Adrenal gland (tissue), 12 donors: ENCODE measurements around the gene BMP2K. TPM values are rescaled to one million over a fixed set of nuclear protein-coding genes. Genes with fewer than 3 reads are reported as not detected.
"Not testable (repeated sequence)": the region's sequence is repeated elsewhere in the genome, so short reads cannot be mapped to it uniquely, and the experiment has no call there.

Source experiments
- DNase-seq, 7 donors: peaks; one replicate each; pipeline ENCODE4 v3.0.0-alpha.2; 2019 to 2020
- H3K27ac ChIP-seq, 5 donors: fragments of 200-600 bp; sonication (generic) in 4 of 5; 1 replicate in 3 of 5; 2 replicates in 2 of 5; pipeline versions ENCODE4 v1.5.1 to v1.8.0; 2016 to 2020; ENCODE audit warnings: mild to moderate bottlenecking in 1 of 5
- H3K27me3 ChIP-seq: fragments of 200-600 bp; 2 replicates; pipeline ENCODE4 v1.8.0; 2021
- H3K36me3 ChIP-seq, 2 donors: fragments of 200-600 bp; replicated peaks in 1 of 2; 1 replicate in 1 of 2; 2 replicates in 1 of 2; pipeline versions ENCODE4 v1.5.1 to v1.8.0; 2018 to 2022
- H3K4me1 ChIP-seq, 2 donors: fragments of 200-600 bp; replicated peaks in 1 of 2; 1 replicate in 1 of 2; 2 replicates in 1 of 2; pipeline versions ENCODE4 v1.5.1 to v1.8.0; 2018 to 2021
- H3K4me3 ChIP-seq, 4 donors: fragments of 200-600 bp; sonication (generic) in 3 of 4; one replicate each; pipeline ENCODE4 v1.5.1; 2016 to 2018
- H3K9me3 ChIP-seq, 3 donors: fragments of 200-600 bp; sonication (generic) in 1 of 3; replicated peaks in 1 of 3; 1 replicate in 2 of 3; 2 replicates in 1 of 3; pipeline versions ENCODE4 v1.5.1 to v1.8.0; 2016 to 2021
- CTCF ChIP-seq, 6 experiments: fragments of 450-650 bp in 4 of 6; fragments of 200-600 bp in 2 of 6; sonication (generic) in 1 of 6; IDR thresholded peaks; 1 replicate in 5 of 6; 2 replicates in 1 of 6; pipeline versions ENCODE4 v1.5.1 to v1.8.0; 2016 to 2021; ENCODE audit warnings: antibody characterized with exemption in 6 of 6, mild to moderate bottlenecking in 2 of 6, moderate library complexity in 1 of 6
- POLR2A ChIP-seq, 2 donors: fragments of 450-650 bp; IDR thresholded peaks; one replicate each; pipeline ENCODE4 v1.6.1; 2017; ENCODE audit warnings: antibody characterized with exemption in 2 of 2, mild to moderate bottlenecking in 2 of 2, moderate library complexity in 1 of 2
- WGBS, 4 donors: extraction: QIAGEN DNeasy Blood & Tissue Kit in 2 of 4; methylation state at CpG; one replicate each; pipeline versions ENCODE4 v1.1.5 to v1.1.7; 2013 to 2017; 5-methylcytosine and 5-hydroxymethylcytosine counted together
- intact Hi-C, 2 donors: fragments of 100-400 bp; cut with DNase I; formaldehyde crosslinking; loops; one replicate each; pipeline versions ENCODE4 v1.14.1 to v1.15.0; 2022 to 2023
- polyA plus RNA-seq, 3 donors: library from polyadenylated mRNA; stranded (reverse); fragments of 200-250 nt in 2 of 3; fragments of 350-450 nt in 1 of 3; fragmentation: Illumina TruSeq in 1 of 3; extraction: RNeasy Lipid Tissue Mini Kit (QIAGEN cat#74804) in 1 of 3; gene quantifications; one replicate each; pipeline ENCODE4 v1.2.3, GENCODE V29; 2013 to 2014
- total RNA-seq, 9 donors: library from RNA; depleted of rRNA in 4 of 9; stranded (reverse); fragments of >200 nt in 4 of 9; fragments of 120-200 nt in 1 of 9; fragmentation: NEBNext Ultra II Directional in 1 of 9; extraction: Animal tissue kit (Norgen Biotek cat#: 25700) in 1 of 9; gene quantifications; one replicate each; pipeline versions ENCODE4 v1.1.0 to v1.2.4, GENCODE V29; 2013 to 2023
- donor health status: healthy with polysubstance abuse.
- donor health status: Bipolar disorder and iron deficiency.
- donor health status: DM: yes; HTN: yes; CAD: no.
- donor health status: DM: no; HTN: no; CAD: no.
- donor health status: DM: no; HTN: no; CAD: no.
- donor health status: DM: yes; HTN: yes; CAD: no.

BMP2K gene
- total and polyA plus RNA-seq, 12 donors = 8.7 to 73.2 (median 35.8) TPM

DNA sequence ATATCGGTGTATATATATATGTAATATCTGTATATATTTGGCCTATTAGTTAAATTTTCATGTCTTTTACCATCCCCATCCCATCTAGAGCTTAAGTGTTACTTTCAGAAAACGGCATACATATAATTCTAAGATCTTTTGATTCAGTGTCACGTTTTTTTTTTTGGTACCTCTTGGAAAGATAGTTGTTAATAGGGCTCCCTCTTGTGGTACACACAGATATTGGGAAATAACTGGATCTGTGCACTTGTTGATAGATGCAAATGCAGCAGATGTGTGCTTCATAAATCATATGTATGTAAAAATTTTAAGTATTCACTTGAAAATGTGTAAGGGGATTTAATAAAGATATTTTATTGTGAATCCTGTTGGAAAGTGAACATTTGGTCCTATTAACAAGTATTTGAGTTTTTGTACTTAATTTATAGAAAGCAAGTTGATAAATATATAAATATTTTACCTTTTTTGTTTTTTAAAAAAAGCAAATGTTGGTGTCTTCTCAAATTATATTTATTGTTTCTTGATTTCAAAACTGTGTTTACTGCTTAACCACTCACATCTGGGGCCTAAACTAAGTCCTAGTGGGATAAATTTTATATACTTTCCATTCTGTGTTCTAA is 88.4 kb downstream of the BMP2K start:
- DNase-seq = peak in 3 of 7 donors; percentile 15 to 35 (median 23)
- WGBS, 4 donors = 32 to 33% (median 32%) methylated on average over 3 of the region's 3 CpGs
- Histone ChIP-seq H3K27ac (no peak overlapping the region), H3K4me3 (no peak overlapping the region), H3K27me3 (no peaks in the 10 kb centered on the region), H3K9me3 (no peaks in the 10 kb centered on the region), H3K4me1 (no peaks in the 10 kb centered on the region), H3K36me3 (peaks cover 0 to 21% of the 10 kb centered on the region in 2 donors)
- intact Hi-C loops = loop anchor here (2.0 to 10.0 kb wide), 3 partner anchors 220 to 254 kb away; no protein-coding TSS in a partner anchor
- peak; percentile 54 to 91 (median 80) for TF ChIP-seq CTCF (IDR thresholded peaks at IDR 0.05)
- TF ChIP-seq POLR2A (IDR thresholded peaks at IDR 0.05) = no peak

DNA sequence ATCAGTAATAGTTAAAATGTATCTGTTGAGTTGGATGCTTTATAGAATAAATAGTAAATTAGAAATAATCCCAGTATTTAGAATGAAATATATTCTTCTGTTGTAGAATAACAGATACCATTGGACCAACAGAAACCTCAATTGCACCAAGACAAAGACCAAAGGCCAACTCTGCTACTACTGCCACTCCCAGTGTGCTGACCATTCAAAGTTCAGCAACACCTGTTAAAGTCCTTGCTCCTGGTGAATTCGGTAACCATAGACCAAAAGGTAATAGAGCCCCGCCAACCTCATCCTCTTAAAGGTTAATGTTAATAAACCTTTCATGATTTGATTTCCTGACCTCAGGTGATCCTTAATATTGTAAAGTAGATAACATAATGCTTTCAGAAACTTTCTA is 89.3 kb downstream of the BMP2K start:
- peaks cover 0 to 21% of the 10 kb centered on the region in 2 donors for H3K36me3 ChIP-seq
- H3K4me1 ChIP-seq = no peaks in the 10 kb centered on the region
- no peak for TF ChIP-seq CTCF (IDR thresholded peaks at IDR 0.05)
- no peak for TF ChIP-seq POLR2A (IDR thresholded peaks at IDR 0.05)
- no peaks in the 10 kb centered on the region for H3K27me3 ChIP-seq
- no peaks in the 10 kb centered on the region for H3K9me3 ChIP-seq
- WGBS, 4 donors = 84 to 97% (median 91%) methylated on average over 2 of the region's 2 CpGs
- H3K27ac ChIP-seq = no peak overlapping the region
- H3K4me3 ChIP-seq = no peak overlapping the region
- intact Hi-C loops = loop anchor here (2.0 to 10.0 kb wide), 3 partner anchors 221 to 255 kb away; no protein-coding TSS in a partner anchor
- DNase-seq = no peak

- H3K4me3 ChIP-seq, DNase-seq, H3K9me3 ChIP-seq, H3K27ac ChIP-seq, H3K4me1 ChIP-seq, H3K27me3 ChIP-seq: not testable (repeated sequence)
- peaks cover 0 to 27% of the 10 kb centered on the region in 2 donors for H3K36me3 ChIP-seq
- intact Hi-C loops = loop anchor here (10.0 kb wide), 2 partner anchors 224 to 254 kb away; no protein-coding TSS in a partner anchor
- 86 to 99% (median 94%) methylated on average over 4 to 5 of the region's 5 CpGs for WGBS, 4 donors
Measured at GRCh38 chr4:78868712-78869111, 92.6 kb downstream of the BMP2K start.

DNA sequence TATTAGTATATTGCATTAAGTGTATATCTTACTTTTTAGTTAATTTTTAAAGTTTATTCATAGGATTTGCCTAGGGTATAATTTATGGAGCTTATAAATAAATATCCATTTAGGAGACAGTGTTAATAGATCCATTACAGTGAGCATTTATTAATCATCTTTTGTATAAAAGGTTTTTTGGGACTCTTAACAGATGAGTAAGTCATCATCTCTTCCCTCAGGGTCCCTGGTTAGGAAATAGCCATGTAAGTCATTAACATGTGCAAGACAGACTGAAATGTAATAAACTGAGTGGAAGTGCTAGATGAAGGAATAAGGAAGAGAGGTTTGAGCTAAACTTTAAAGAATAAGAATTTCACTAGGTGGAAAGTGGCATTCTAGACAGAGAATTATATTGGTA is 93.9 kb downstream of the BMP2K start:
- Histone ChIP-seq H3K27ac (no peak overlapping the region), H3K4me1 (no peaks in the 10 kb centered on the region), H3K27me3 (no peaks in the 10 kb centered on the region), H3K36me3 (peaks cover 0 to 27% of the 10 kb centered on the region in 2 donors), H3K4me3 (no peak overlapping the region), H3K9me3 (no peaks in the 10 kb centered on the region)
- intact Hi-C loops = no loop called here
- TF ChIP-seq CTCF (IDR thresholded peaks at IDR 0.05) (no peak), POLR2A (IDR thresholded peaks at IDR 0.05) (no peak)
- no peak for DNase-seq
